Thymus (tissue), 11 donors: ENCODE data around the gene MFF. TPM values are rescaled to one million over a fixed set of nuclear protein-coding genes. Genes with fewer than 3 reads are reported as not detected.
"Not testable (repeated sequence)": the region's sequence is repeated elsewhere in the genome, so short reads cannot be mapped to it uniquely, and the experiment has no call there.

Experiments
- DNase-seq, 9 donors: peaks; one replicate each; pipeline ENCODE4 v3.0.0-alpha.2; 2013; ENCODE audit warnings: low spot score in 9 of 9, low read depth in 6 of 9, missing footprints in 1 of 9
- H3K27ac ChIP-seq, 2 donors: one replicate each; pipeline ENCODE4 v1.5.1; 2013; ENCODE audit warnings: control low read depth in 1 of 2, low read depth in 1 of 2, low read length in 1 of 2, mild to moderate bottlenecking in 1 of 2, moderate library complexity in 1 of 2
- H3K27me3 ChIP-seq, 2 donors: one replicate each; pipeline ENCODE4 v1.5.1; 2013; ENCODE audit warnings: low read length in 1 of 2; ENCODE audit not compliant: control insufficient read depth in 2 of 2, insufficient read depth in 1 of 2
- H3K36me3 ChIP-seq, 2 donors: one replicate each; pipeline ENCODE4 v1.5.1; 2013; ENCODE audit warnings: low read length in 1 of 2, mild to moderate bottlenecking in 1 of 2, moderate library complexity in 1 of 2; ENCODE audit not compliant: control insufficient read depth in 2 of 2, insufficient read depth in 2 of 2
- H3K4me1 ChIP-seq, 2 donors: one replicate each; pipeline ENCODE4 v1.5.1; 2013; ENCODE audit warnings: low read length in 2 of 2; ENCODE audit not compliant: control insufficient read depth in 2 of 2, insufficient read depth in 2 of 2
- H3K4me3 ChIP-seq, 2 donors: one replicate each; pipeline ENCODE4 v1.5.1; 2013; ENCODE audit warnings: low read length in 2 of 2, control low read depth in 1 of 2, mild to moderate bottlenecking in 1 of 2
- H3K9me3 ChIP-seq, 2 donors: one replicate each; pipeline ENCODE4 v1.5.1; 2013; ENCODE audit warnings: low read length in 1 of 2, mild to moderate bottlenecking in 1 of 2; ENCODE audit not compliant: control insufficient read depth in 2 of 2, insufficient read depth in 1 of 2
- WGBS: extraction: QIAGEN DNeasy Blood & Tissue Kit; methylation state at CpG from one replicate; pipeline ENCODE4 v1.1.7; 2013; 5-methylcytosine and 5-hydroxymethylcytosine counted together
- polyA plus RNA-seq: library from polyadenylated mRNA; stranded (reverse); fragments of 200-250 nt; gene quantifications from one replicate; pipeline ENCODE4 v1.2.3, GENCODE V29; 2013
- total RNA-seq: library from RNA; stranded (reverse); fragments of 120-200 nt; gene quantifications from one replicate; pipeline ENCODE4 v1.2.4, GENCODE V29; 2013
- donor health status: healthy.

MFF gene
- total and polyA plus RNA-seq, 2 donors, result 92.5 to 118 TPM

GRCh38 chr2:227341553-227341952 is 16.5 kb downstream of the MFF start:
- WGBS, result 97% methylated on average over 2 of the region's 2 CpGs
- Histone ChIP-seq H3K9me3 (no peaks in the 10 kb centered on the region), H3K4me3 (no peak overlapping the region), H3K27ac (no peak overlapping the region), H3K36me3 (peaks cover 0 to 18% of the 10 kb centered on the region in 2 donors), H3K4me1 (no peaks in the 10 kb centered on the region), H3K27me3 (no peaks in the 10 kb centered on the region)
- no peak for DNase-seq

DNA sequence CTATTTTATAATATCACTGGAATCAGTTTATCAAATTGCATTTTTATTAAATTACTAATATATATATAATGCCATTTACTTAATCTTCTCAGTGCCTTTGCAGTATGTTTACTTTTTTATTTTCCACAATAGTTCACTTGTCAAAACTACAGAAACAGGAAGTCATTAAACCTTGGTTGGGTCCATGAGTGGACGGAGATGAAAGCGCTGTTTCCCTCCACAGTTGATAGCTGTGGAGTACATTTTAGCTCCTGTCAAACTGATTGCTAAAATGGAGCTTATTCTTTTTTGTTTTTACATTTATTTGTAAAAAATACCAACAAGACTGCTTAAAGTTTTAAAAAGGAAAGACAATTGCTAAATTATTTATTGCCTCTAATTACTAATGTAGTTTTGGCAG is 19.2 kb downstream of the MFF start:
- Histone ChIP-seq H3K4me3 (no peak overlapping the region), H3K27me3 (no peaks in the 10 kb centered on the region), H3K9me3 (no peaks in the 10 kb centered on the region), H3K27ac (no peak overlapping the region), H3K4me1 (no peaks in the 10 kb centered on the region), H3K36me3 (peaks cover 4 to 24% of the 10 kb centered on the region in 2 donors)
- WGBS, result 94% methylated on average over 2 of the region's 2 CpGs
- DNase-seq, result no peak

- no peak overlapping the region for H3K4me3 ChIP-seq
- DNase-seq, result no peak
- peaks cover 4 to 17% of the 10 kb centered on the region in 2 donors for H3K36me3 ChIP-seq
- H3K27me3 ChIP-seq, result no peaks in the 10 kb centered on the region
- H3K27ac ChIP-seq, result no peak overlapping the region
- WGBS, result 98% methylated on average over 7 of the region's 7 CpGs
- no peaks in the 10 kb centered on the region for H3K9me3 ChIP-seq
- H3K4me1 ChIP-seq, result no peaks in the 10 kb centered on the region
Measured at GRCh38 chr2:227347117-227347516, 22.1 kb downstream of the MFF start.

GRCh38 chr2:227348324-227348723 is 23.3 kb downstream of the MFF start:
- Histone ChIP-seq H3K27ac (no peak overlapping the region), H3K4me3 (no peak overlapping the region), H3K9me3 (no peaks in the 10 kb centered on the region), H3K27me3 (no peaks in the 10 kb centered on the region), H3K4me1 (no peaks in the 10 kb centered on the region), H3K36me3 (peaks cover 4 to 14% of the 10 kb centered on the region in 2 donors)
- no peak for DNase-seq
- WGBS, result 98% methylated on average over 2 of the region's 2 CpGs

- H3K27me3 ChIP-seq, result no peaks in the 10 kb centered on the region
- H3K9me3 ChIP-seq, result no peaks in the 10 kb centered on the region
- 98% methylated on average over 7 of the region's 7 CpGs for WGBS
- no peak overlapping the region for H3K4me3 ChIP-seq
- peaks cover 4 to 11% of the 10 kb centered on the region in 2 donors for H3K36me3 ChIP-seq
- H3K4me1 ChIP-seq, result no peaks in the 10 kb centered on the region
- H3K27ac ChIP-seq, result no peak overlapping the region
- no peak for DNase-seq
Measured at GRCh38 chr2:227349989-227350612, 25.1 kb downstream of the MFF start.

DNA sequence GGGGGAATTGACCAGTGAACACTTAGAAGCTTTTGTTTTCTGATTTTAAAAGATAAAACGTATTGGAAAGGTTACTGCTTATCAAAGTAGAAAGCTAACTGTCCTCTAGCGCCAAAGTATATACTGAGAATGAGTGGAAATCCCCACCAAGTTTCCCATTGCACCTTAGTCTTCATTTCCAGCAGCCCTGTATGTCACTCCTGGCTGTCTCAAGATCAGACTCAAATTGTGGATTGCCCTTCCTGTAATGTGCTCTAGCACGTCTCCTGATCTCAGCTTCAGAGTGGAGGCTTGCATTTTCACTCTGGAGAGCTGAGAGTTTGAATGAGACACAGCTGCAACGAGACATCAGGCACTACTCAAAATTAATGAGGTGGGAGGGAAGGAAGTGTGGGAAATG is 26.6 kb downstream of the MFF start:
- DNase-seq, result no peak
- no peaks in the 10 kb centered on the region for H3K27me3 ChIP-seq
- no peak overlapping the region for H3K4me3 ChIP-seq
- H3K9me3 ChIP-seq, result no peaks in the 10 kb centered on the region
- peaks cover 11 to 23% of the 10 kb centered on the region in 2 donors for H3K36me3 ChIP-seq
- no peaks in the 10 kb centered on the region for H3K4me1 ChIP-seq
- 91% methylated on average over 4 of the region's 4 CpGs for WGBS
- no peak overlapping the region for H3K27ac ChIP-seq

GRCh38 chr2:227360351-227360750 is 35.3 kb downstream of the MFF start:
- DNase-seq, result no peak
- no peaks in the 10 kb centered on the region for H3K4me1 ChIP-seq
- H3K36me3 ChIP-seq, result peaks cover 14 to 39% of the 10 kb centered on the region in 2 donors
- H3K4me3 ChIP-seq, result no peak overlapping the region
- no peaks in the 10 kb centered on the region for H3K27me3 ChIP-seq
- 77% methylated on average over 5 of the region's 5 CpGs for WGBS
- H3K27ac ChIP-seq, result no peak overlapping the region
- H3K9me3 ChIP-seq, result no peaks in the 10 kb centered on the region

- no peak for DNase-seq
- Histone ChIP-seq H3K9me3 (no peaks in the 10 kb centered on the region), H3K36me3 (peaks cover 8 to 11% of the 10 kb centered on the region in 2 donors), H3K27ac (no peak overlapping the region), H3K4me1 (no peaks in the 10 kb centered on the region), H3K4me3 (no peak overlapping the region), H3K27me3 (no peaks in the 10 kb centered on the region)
- WGBS, result 95% methylated on average over 6 of the region's 6 CpGs
Measured at GRCh38 chr2:227363756-227364155, 38.7 kb downstream of the MFF start.

DNA sequence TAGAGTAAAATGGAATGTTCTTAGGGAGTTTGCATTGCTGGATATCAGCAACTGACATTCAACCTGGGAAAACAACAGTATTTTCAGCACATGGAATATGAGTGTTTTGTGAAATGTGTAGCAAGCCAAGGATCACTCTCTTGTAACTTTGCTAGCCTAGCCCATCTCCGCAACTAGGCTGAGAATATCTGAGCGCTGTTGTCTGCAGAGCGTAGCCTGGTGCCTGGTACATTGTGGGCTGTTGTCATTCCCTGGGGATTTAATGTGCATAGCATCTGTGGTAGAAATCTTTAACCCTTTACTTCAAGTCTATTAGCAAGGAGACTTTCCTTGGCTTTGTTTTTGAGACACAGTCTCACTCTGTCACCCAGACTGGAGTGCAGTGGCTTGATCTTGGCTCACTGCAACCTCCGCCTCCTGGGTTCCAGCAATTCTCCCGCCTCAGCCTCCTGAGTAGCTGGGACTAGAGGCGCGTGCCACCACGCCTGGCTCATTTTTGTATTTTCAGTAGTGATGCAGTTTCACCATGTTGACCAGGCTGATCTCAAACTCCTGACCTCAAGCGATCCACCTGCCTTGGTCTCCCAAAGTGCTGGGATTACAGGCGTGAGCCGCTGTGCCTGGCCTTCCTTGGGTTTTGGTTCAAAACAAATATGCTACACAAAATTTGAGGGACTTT is 39.7 kb downstream of the MFF start:
- H3K4me3 ChIP-seq, H3K36me3 ChIP-seq, H3K9me3 ChIP-seq, H3K27me3 ChIP-seq, H3K4me1 ChIP-seq, H3K27ac ChIP-seq, DNase-seq: not testable (repeated sequence)
- 96% methylated on average over 11 of the region's 11 CpGs for WGBS
